Measurements from ENCODE around the gene PHACTR1.

Gene PHACTR1

GRCh38 chr6:13030396-13030795, 313.8 kb downstream of the PHACTR1 start:
- no peak for DNase-seq (ENCODE audit: low spot score)

- no peak for DNase-seq (ENCODE audit: low spot score)
Observed at GRCh38 chr6:13032566-13032965, 316.0 kb downstream of the PHACTR1 start.

- DNase-seq (ENCODE audit: low spot score): no peak
Observed at GRCh38 chr6:13033145-13033544, 316.6 kb downstream of the PHACTR1 start.

- no peak for DNase-seq (ENCODE audit: low spot score)
Observed at GRCh38 chr6:13034316-13034715, 317.7 kb downstream of the PHACTR1 start.

GRCh38 chr6:13035606-13036005, 319.0 kb downstream of the PHACTR1 start:
- DNase-seq (ENCODE audit: low spot score): no peak

- no peak for DNase-seq (ENCODE audit: low spot score)
Observed at GRCh38 chr6:13038315-13038714, 321.7 kb downstream of the PHACTR1 start.

- no peak for DNase-seq (ENCODE audit: low spot score)
Observed at GRCh38 chr6:13038741-13039190, 322.2 kb downstream of the PHACTR1 start.

GRCh38 chr6:13044390-13044789, 327.8 kb downstream of the PHACTR1 start:
- DNase-seq (ENCODE audit: low spot score): no peak

GRCh38 chr6:13044896-13045295, 328.3 kb downstream of the PHACTR1 start:
- DNase-seq (ENCODE audit: low spot score): no peak

GRCh38 chr6:13045676-13046075, 329.1 kb downstream of the PHACTR1 start:
- no peak for DNase-seq (ENCODE audit: low spot score)

GRCh38 chr6:13046084-13046483, 329.5 kb downstream of the PHACTR1 start:
- DNase-seq (ENCODE audit: low spot score): no peak

- no peak for DNase-seq (ENCODE audit: low spot score)
Observed at GRCh38 chr6:13048113-13048512, 331.5 kb downstream of the PHACTR1 start.

GRCh38 chr6:13049666-13050254, 333.2 kb downstream of the PHACTR1 start:
- no peak for DNase-seq (ENCODE audit: low spot score)

GRCh38 chr6:13053006-13053461, 336.5 kb downstream of the PHACTR1 start:
- DNase-seq (ENCODE audit: low spot score): no peak

- DNase-seq (ENCODE audit: low spot score): no peak
Observed at GRCh38 chr6:13058051-13058450, 341.5 kb downstream of the PHACTR1 start.

- no peak for DNase-seq (ENCODE audit: low spot score)
Observed at GRCh38 chr6:13059026-13059425, 342.5 kb downstream of the PHACTR1 start.

- no peak for DNase-seq (ENCODE audit: low spot score)
Observed at GRCh38 chr6:13063300-13063918, 346.8 kb downstream of the PHACTR1 start.

- DNase-seq (ENCODE audit: low spot score): no peak
Observed at GRCh38 chr6:13065581-13065980, 349.0 kb downstream of the PHACTR1 start.

GRCh38 chr6:13066050-13066449, 349.5 kb downstream of the PHACTR1 start:
- DNase-seq (ENCODE audit: low spot score): no peak

GRCh38 chr6:13066820-13067219, 350.3 kb downstream of the PHACTR1 start:
- no peak for DNase-seq (ENCODE audit: low spot score)

- no peak for DNase-seq (ENCODE audit: low spot score)
Observed at GRCh38 chr6:13068586-13069210, 352.1 kb downstream of the PHACTR1 start.

GRCh38 chr6:13071550-13072345, 355.2 kb downstream of the PHACTR1 start:
- no peak for DNase-seq (ENCODE audit: low spot score)
